Keratinocyte (primary cell): ENCODE data around the gene GPR3. TPM values are rescaled to one million over a fixed set of nuclear protein-coding genes. Genes with fewer than 3 reads are reported as not detected.

Experiments used
- DNase-seq: peaks from one replicate; pipeline ENCODE4 v3.0.0-alpha.2; 2011; ENCODE audit warnings: low read depth, missing footprints, low spot score
- FAIRE-seq: peaks from 2 replicates; lab custom pipeline; 2011; peaks lifted over from hg19 to GRCh38; lab: Jason Lieb, UNC
- H2AFZ ChIP-seq: 2 replicates; pipeline ENCODE4 v1.6.0; 2012; ENCODE audit warnings: low read length, control low read depth, inconsistent platforms; ENCODE audit not compliant: control insufficient read depth
- H3K27ac ChIP-seq: 2 replicates; pipeline ENCODE4 v1.5.1; 2011; ENCODE audit warnings: low read length; ENCODE audit not compliant: control insufficient read depth, insufficient read depth
- H3K27me3 ChIP-seq: 3 replicates; pipeline ENCODE4 v1.6.0; 2011; ENCODE audit warnings: low read length; ENCODE audit not compliant: control insufficient read depth, insufficient read depth; ENCODE audit errors: extremely low read depth
- H3K36me3 ChIP-seq, 2 experiments: 2 replicates in 1 of 2; 3 replicates in 1 of 2; pipeline ENCODE4 v1.5.1; 2011; ENCODE audit warnings: low read length in 2 of 2, mild to moderate bottlenecking in 1 of 2; ENCODE audit not compliant: control insufficient read depth in 2 of 2, insufficient read depth in 2 of 2; ENCODE audit errors: extremely low read depth in 1 of 2
- H3K4me1 ChIP-seq: 3 replicates; pipeline ENCODE4 v1.5.1; 2011; ENCODE audit warnings: low read length; ENCODE audit not compliant: control insufficient read depth, insufficient read depth; ENCODE audit errors: extremely low read depth
- H3K4me2 ChIP-seq: 3 replicates; pipeline ENCODE4 v1.6.0; 2011; ENCODE audit warnings: low read depth, low read length; ENCODE audit not compliant: control insufficient read depth, insufficient read depth; ENCODE audit errors: extremely low read depth
- H3K4me3 ChIP-seq, 3 experiments: fragments of 200-600 bp in 1 of 3; sonication (generic) in 1 of 3; 2 replicates in 2 of 3; 3 replicates in 1 of 3; pipeline ENCODE4 v1.5.1; 2011 to 2016; ENCODE audit warnings: low read length in 3 of 3, mild to moderate bottlenecking in 3 of 3, control low read depth in 2 of 3, inconsistent platforms in 1 of 3, low read depth in 1 of 3, mixed read lengths in 1 of 3, mixed run types in 1 of 3, moderate library complexity in 1 of 3; ENCODE audit not compliant: control insufficient read depth in 2 of 3, insufficient read depth in 2 of 3; ENCODE audit errors: extremely low read depth in 1 of 3
- H3K79me2 ChIP-seq: 2 replicates; pipeline ENCODE4 v1.6.0; 2012; ENCODE audit warnings: low read length; ENCODE audit not compliant: control insufficient read depth, insufficient read depth
- H3K9ac ChIP-seq: 3 replicates; pipeline ENCODE4 v1.6.0; 2011; ENCODE audit warnings: low read length; ENCODE audit not compliant: control insufficient read depth, insufficient read depth; ENCODE audit errors: extremely low read depth
- H3K9me1 ChIP-seq: 3 replicates; pipeline ENCODE4 v1.6.0; 2011; ENCODE audit warnings: low read length; ENCODE audit not compliant: control insufficient read depth, insufficient read depth; ENCODE audit errors: extremely low read depth
- H3K9me3 ChIP-seq: 2 replicates; pipeline ENCODE4 v1.5.1; 2012; ENCODE audit warnings: low read depth, low read length; ENCODE audit not compliant: control insufficient read depth
- H4K20me1 ChIP-seq: 3 replicates; pipeline ENCODE4 v1.6.0; 2011; ENCODE audit warnings: low read length; ENCODE audit not compliant: control insufficient read depth, insufficient read depth; ENCODE audit errors: extremely low read depth
- CTCF ChIP-seq, 3 experiments: IDR thresholded peaks in 1 of 3; conservative IDR thresholded peaks in 1 of 3; optimal IDR thresholded peaks in 1 of 3; 2 replicates in 2 of 3; 3 replicates in 1 of 3; pipeline versions ENCODE3 to v1.5.1; 2011; ENCODE audit warnings: low read length in 3 of 3, mild to moderate bottlenecking in 3 of 3, moderate library complexity in 2 of 3, control low read depth in 1 of 3, inconsistent platforms in 1 of 3; ENCODE audit not compliant: insufficient read depth in 2 of 3; ENCODE audit errors: extremely low read depth in 1 of 3
- EZH2 ChIP-seq: IDR thresholded peaks from one replicate; pipeline ENCODE4 v1.6.1; 2012; ENCODE audit warnings: inconsistent platforms, mild to moderate bottlenecking, low read length, moderate library complexity
- dilution Hi-C: fragments of 300-500 bp; cut with MboI; formaldehyde crosslinking; loops from one replicate; pipeline ENCODE4 v1.7.0; 2020; ENCODE audit warnings: low sequenced_read_pairs; ENCODE audit not compliant: extremely low pct_ligation_motif_present
- polyA plus RNA-seq, 5 experiments: library from polyadenylated mRNA; depleted of rRNA in 3 of 5; stranded (reverse) in 3 of 5; stranded (forward) in 1 of 5; unstranded in 1 of 5; fragments of >200 nt; gene quantifications; 1 replicate in 1 of 5; 2 replicates in 3 of 5; 3 replicates in 1 of 5; pipeline versions ENCODE4 v1.2.1 to v1.2.3, GENCODE V29; 2011 to 2012; ENCODE audit warnings: missing spikeins in 2 of 5, low read depth in 1 of 5, low replicate concordance in 1 of 5

Gene GPR3
- polyA plus RNA-seq, 1 donor (not counting 4 experiments of a cell fraction or from before 2014, with no cell fraction given): 1.4 TPM

- dilution Hi-C loops: no loop called here
- no peaks in the 10 kb centered on the region for H3K9me3 ChIP-seq
These were observed 5.3 kb downstream of the GPR3 start for GRCh38 chr1:27397749-27398148.

DNA sequence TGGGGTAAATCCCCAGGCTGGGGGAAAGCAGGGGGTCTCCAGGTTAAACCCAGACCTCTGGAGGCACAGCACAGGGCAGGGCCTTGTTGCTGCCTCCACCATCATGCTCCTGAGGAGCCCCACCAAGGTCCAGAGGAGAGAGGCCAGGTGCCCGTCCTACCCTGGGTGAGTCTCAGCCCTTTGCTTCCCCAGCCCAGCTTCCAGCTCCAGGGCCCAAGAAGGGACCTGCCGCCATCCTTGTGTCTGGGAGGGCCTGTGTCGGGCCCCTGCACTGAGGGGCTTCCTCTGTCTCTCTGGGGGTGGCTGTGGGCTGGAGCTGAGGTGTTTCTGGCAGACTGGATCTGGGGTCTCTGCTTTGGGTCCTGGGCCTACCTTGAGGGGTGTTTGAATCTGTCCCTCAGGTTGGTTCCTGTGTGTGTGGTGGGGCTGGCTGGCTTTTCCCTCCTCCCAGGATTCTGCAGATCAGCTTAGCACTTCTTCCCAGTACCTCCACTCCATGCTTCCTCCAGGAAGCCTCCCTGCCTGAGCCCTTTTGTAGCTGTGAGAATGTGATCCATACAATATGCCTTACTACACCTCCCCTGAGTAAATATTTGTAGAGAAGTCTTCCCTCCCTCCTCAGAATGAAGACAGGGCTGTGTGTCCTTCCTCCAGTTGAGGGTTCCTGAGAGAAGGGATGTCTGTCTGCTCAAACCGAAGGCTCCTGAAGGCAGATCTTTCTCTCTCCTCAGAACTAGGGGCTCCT, 6.2 kb downstream of the GPR3 start:
- no peaks in the 10 kb centered on the region for H3K9me3 ChIP-seq
- H3K4me1 ChIP-seq: peaks cover 18% of the 10 kb centered on the region
- H3K27ac ChIP-seq: no peak overlapping the region
- H3K9me1 ChIP-seq: no peaks in the 10 kb centered on the region
- H3K4me3 ChIP-seq: no peak overlapping the region
- dilution Hi-C loops: no loop called here
- H3K27me3 ChIP-seq: no peaks in the 10 kb centered on the region
- DNase-seq: no peak
- TF ChIP-seq EZH2 (no peak), CTCF (optimal IDR thresholded peaks at IDR 0.05 in 1 of 3, IDR thresholded peaks at IDR 0.05 in 1 of 3, conservative IDR thresholded peaks at IDR 0.05 in 1 of 3; ENCODE audit: extremely low read depth in 1 of 3, insufficient read depth in 2 of 3, low read length in 3 of 3) (no peak)
- H2AFZ ChIP-seq: no peak overlapping the region
- FAIRE-seq: no peak
- H3K4me2 ChIP-seq: no peak overlapping the region
- H3K9ac ChIP-seq: no peak overlapping the region
- peaks cover 0 to under 1% of the 10 kb centered on the region in 2 experiments for H3K36me3 ChIP-seq
- peaks cover 5% of the 10 kb centered on the region for H3K79me2 ChIP-seq
- no peaks in the 10 kb centered on the region for H4K20me1 ChIP-seq

More at GRCh38 chr1:27397749-27398148, 5.3 kb downstream of the GPR3 start:
- H4K20me1 ChIP-seq: no peaks in the 10 kb centered on the region
- no peak for TF ChIP-seq EZH2
- TF ChIP-seq CTCF (optimal IDR thresholded peaks at IDR 0.05 in 1 of 3, IDR thresholded peaks at IDR 0.05 in 1 of 3, conservative IDR thresholded peaks at IDR 0.05 in 1 of 3; ENCODE audit: extremely low read depth in 1 of 3, insufficient read depth in 2 of 3, low read length in 3 of 3): no peak
- FAIRE-seq: no peak
- H3K9ac ChIP-seq: no peak overlapping the region
- H2AFZ ChIP-seq: no peak overlapping the region
- no peak overlapping the region for H3K4me3 ChIP-seq
- no peak overlapping the region for H3K27ac ChIP-seq
- H3K9me1 ChIP-seq: no peaks in the 10 kb centered on the region
- peaks cover 13% of the 10 kb centered on the region for H3K79me2 ChIP-seq
- H3K4me2 ChIP-seq: no peak overlapping the region
- peaks cover 18% of the 10 kb centered on the region for H3K4me1 ChIP-seq
- no peaks in the 10 kb centered on the region for H3K27me3 ChIP-seq
- no peaks in the 10 kb centered on the region for H3K36me3 ChIP-seq
- no peak for DNase-seq
